Lower lobe of right lung (tissue), 2 donors: ENCODE measurements around the gene IFIT3. TPM values are rescaled to one million over a fixed set of nuclear protein-coding genes. Genes with fewer than 3 reads are reported as not detected.

Source experiments
- ATAC-seq, 2 donors: fragments of 200-7000 bp; cut with Tn5 transposase; one replicate each; pipeline ENCODE4 v1.9.1; 2020 to 2022; ENCODE audit warnings: mild to moderate bottlenecking in 2 of 2, moderate library complexity in 2 of 2
- DNase-seq: peaks from one replicate; pipeline ENCODE4 v3.0.0-alpha.2; 2020
- H3K27ac ChIP-seq: fragments of 200-600 bp; one replicate; pipeline ENCODE4 v1.8.0; 2022
- H3K27me3 ChIP-seq: fragments of 200-600 bp; one replicate; pipeline ENCODE4 v1.8.0; 2022; ENCODE audit warnings: low read depth
- H3K36me3 ChIP-seq: fragments of 200-600 bp; one replicate; pipeline ENCODE4 v1.8.0; 2022; ENCODE audit warnings: mild to moderate bottlenecking
- H3K4me1 ChIP-seq: fragments of 200-600 bp; one replicate; pipeline ENCODE4 v1.8.0; 2022
- H3K4me3 ChIP-seq: fragments of 200-600 bp; one replicate; pipeline ENCODE4 v1.8.0; 2022; ENCODE audit warnings: mild to moderate bottlenecking
- H3K9me3 ChIP-seq: fragments of 200-600 bp; one replicate; pipeline ENCODE4 v1.8.0; 2022
- CTCF ChIP-seq: fragments of 200-600 bp; IDR thresholded peaks from one replicate; pipeline ENCODE4 v1.8.0; 2022; ENCODE audit warnings: antibody characterized with exemption, mild to moderate bottlenecking
- intact Hi-C: fragments of 100-400 bp; cut with DNase I; formaldehyde crosslinking; loops from one replicate; pipeline ENCODE4 v1.11.0; 2022
- total RNA-seq: library from RNA; stranded (reverse); fragmentation: NEBNext Ultra II Directional; extraction: Animal tissue kit (Norgen Biotek cat#: 25700); gene quantifications from one replicate; pipeline ENCODE4 v1.2.1, GENCODE V29; 2021
- donor health status: DM: no; HTN: yes; CAD: no; lungs with severe emphysema.

The IFIT3 gene
- total RNA-seq, 1 donor from 2014 or later, result 117 TPM

GRCh38 chr10:89367529-89367928 lies 39.7 kb downstream of the IFIT3 start:
- H3K4me1 ChIP-seq, result peaks cover 21% of the 10 kb centered on the region
- no peak overlapping the region for H3K27ac ChIP-seq
- H3K4me3 ChIP-seq, result no peak overlapping the region
- ATAC-seq (peak in 1 of 2 donors; percentile 30), DNase-seq (no peak)
- no peaks in the 10 kb centered on the region for H3K36me3 ChIP-seq
- no peaks in the 10 kb centered on the region for H3K9me3 ChIP-seq
- TF ChIP-seq CTCF, result no peak
- no peaks in the 10 kb centered on the region for H3K27me3 ChIP-seq
- intact Hi-C loops, result no loop called here

- Histone ChIP-seq H3K4me3 (no peak overlapping the region), H3K27me3 (no peaks in the 10 kb centered on the region), H3K4me1 (peaks cover 23% of the 10 kb centered on the region), H3K9me3 (no peaks in the 10 kb centered on the region), H3K27ac (no peak overlapping the region), H3K36me3 (no peaks in the 10 kb centered on the region)
- ATAC-seq (no peak), DNase-seq (no peak)
- no peak for TF ChIP-seq CTCF
- intact Hi-C loops, result no loop called here
These were observed 40.3 kb downstream of the IFIT3 start for GRCh38 chr10:89368129-89368528.

- DNase-seq (no peak), ATAC-seq (peak; percentile 37 to 38)
- Histone ChIP-seq H3K27ac (no peak overlapping the region), H3K36me3 (no peaks in the 10 kb centered on the region), H3K9me3 (no peaks in the 10 kb centered on the region), H3K27me3 (no peaks in the 10 kb centered on the region), H3K4me3 (no peak overlapping the region), H3K4me1 (peaks cover 36% of the 10 kb centered on the region)
- peak; percentile 58 for TF ChIP-seq CTCF
- intact Hi-C loops, result no loop called here
These were observed 41.6 kb downstream of the IFIT3 start for GRCh38 chr10:89369156-89370105.

- H3K27ac ChIP-seq, result no peak overlapping the region
- H3K36me3 ChIP-seq, result no peaks in the 10 kb centered on the region
- no peak for DNase-seq
- intact Hi-C loops, result no loop called here
- no peak overlapping the region for H3K4me3 ChIP-seq
- no peaks in the 10 kb centered on the region for H3K27me3 ChIP-seq
- no peak for ATAC-seq
- H3K4me1 ChIP-seq, result peaks cover 47% of the 10 kb centered on the region
- no peak for TF ChIP-seq CTCF
- H3K9me3 ChIP-seq, result no peaks in the 10 kb centered on the region
These were observed 43.3 kb downstream of the IFIT3 start for GRCh38 chr10:89371079-89371478.

GRCh38 chr10:89371987-89372386 lies 44.2 kb downstream of the IFIT3 start:
- H3K36me3 ChIP-seq, result no peaks in the 10 kb centered on the region

More at GRCh38 chr10:89371987-89372386, 44.2 kb downstream of the IFIT3 start:
- intact Hi-C loops, result no loop called here
- no peaks in the 10 kb centered on the region for H3K27me3 ChIP-seq
- TF ChIP-seq CTCF, result no peak
- ATAC-seq, result no peak
- H3K4me1 ChIP-seq, result peaks cover 47% of the 10 kb centered on the region
- H3K9me3 ChIP-seq, result no peaks in the 10 kb centered on the region
- no peak overlapping the region for H3K4me3 ChIP-seq
- H3K27ac ChIP-seq, result no peak overlapping the region
- DNase-seq, result no peak
